ENCODE data around the gene PTTG1.

The PTTG1 gene

DNA sequence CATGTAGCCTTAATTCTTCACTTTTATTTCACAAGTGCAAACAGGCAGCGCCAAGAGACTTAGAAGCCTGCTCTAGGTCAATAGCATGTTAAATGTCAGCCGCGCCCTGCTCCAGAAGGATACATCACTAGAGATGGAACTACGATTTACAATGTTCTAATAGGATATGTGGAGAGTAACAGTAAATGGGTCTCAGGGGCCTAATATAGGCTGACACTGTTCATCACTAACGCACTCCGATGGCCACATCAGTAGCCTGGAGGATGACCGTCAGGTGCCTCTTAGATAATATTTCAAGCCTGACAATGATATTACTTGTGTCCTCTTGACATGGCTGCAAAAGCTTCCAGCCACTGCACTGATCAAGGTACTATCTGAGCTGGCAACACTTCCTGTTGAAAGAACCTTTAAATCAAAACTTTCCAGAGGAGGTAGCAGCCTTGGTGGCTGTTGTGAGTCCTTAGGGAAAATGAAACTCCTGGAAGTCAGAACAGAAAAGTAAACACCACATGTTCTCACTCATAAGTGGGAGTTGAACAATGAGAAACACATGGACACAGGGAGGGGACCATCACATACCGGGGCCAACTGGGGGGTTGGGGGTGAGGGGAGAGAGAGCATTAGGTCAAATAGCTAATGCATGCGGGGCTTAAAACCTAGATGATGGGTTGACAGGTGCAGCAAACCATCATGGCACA, 35.0 kb downstream of the PTTG1 start:
- no peak for DNase-seq

DNA sequence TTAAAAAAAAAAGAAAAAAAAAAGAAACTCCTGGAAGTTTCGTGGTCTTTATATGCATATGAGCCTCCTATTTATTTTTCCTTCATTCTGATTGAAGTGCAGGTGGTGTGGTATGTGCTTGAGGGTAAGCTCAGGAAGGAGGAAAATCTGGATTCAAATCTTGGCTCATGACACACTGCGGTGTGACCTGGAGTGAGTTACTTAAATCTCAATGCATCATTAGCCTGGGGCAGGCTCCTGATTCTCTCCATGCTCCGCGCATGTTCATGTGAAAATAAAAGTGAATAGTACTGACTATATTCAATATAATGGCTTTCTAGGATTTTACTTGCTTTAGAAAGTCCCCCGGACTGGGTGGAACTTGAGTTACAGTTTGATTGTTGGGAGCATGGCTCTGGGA, 35.6 kb downstream of the PTTG1 start:
- DNase-seq, result no peak

DNA sequence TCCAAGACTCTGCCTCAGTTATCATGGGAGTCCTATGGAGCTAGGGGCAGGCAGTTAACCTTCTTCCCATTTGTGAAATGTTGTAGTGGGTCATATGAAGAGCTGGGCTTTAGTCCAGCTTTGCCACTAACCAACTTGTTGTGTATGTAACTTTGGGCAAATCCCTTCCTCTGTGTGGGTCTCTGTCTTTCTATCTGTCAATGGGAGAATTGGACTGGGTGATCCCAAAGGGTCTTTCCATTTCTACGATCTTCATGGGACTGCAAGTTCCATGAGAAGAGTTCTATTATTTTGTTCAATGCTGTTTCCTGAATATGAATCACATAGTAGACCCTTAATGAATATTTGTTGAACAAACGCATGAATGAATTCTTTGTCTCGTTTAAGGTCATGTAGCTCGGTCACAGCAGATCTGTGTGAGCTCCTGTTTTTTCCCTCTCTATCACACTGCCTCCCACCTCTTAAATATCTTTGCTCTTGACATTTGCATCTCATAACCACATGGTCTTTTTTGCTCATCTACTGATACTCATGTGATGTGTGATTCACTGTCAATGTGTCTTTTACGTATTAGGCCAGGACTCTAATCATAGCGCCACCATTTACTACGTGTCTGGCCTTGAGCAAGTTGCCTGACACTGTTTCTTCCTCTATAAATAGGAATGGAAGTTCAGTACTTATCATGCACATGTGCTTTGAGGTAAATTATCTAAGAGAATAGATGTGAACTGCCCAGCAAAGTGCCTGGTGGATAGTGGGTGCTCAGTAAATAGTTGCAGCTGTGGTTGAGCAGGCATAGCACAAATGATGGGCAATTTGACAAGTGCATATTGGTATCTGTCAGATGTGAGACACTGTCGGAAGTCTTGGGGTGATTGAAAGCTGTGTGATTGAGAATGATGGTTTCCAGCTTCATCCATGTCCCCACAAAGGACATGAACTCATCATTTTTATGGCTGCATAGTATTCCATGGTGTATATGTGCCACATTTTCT, 37.4 kb downstream of the PTTG1 start:
- no peak for DNase-seq

DNA sequence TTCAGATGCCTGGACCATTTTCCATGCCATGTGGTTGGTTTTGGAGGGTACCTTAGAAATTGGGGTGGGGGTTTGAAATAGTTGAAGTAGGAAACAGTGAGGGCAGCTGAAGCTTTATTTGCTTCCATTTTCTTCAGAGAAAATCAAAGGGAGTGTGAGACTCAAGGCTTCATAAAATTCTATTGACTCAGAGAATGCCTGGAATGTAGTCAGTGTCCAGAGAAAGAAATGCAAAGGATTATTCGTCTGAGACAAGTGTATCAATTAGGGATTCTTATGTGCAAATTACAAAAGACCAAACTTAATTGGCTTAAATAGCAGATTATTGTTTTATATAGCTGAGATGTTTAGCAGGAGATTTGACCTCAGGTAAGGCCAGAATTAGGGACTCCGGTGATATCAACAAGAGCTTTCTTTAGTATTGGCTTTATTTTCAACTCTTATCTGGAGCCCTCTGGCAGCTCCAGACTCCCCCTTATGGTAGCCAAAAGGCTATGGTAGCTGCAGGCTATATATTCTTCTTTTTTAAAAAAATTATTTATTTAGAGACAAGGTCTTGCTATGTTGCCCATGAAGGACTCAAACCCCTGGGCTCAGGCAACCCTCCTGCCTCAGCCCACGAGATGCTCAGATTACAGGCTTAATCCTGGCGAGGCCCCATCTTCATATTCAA, 38.9 kb downstream of the PTTG1 start:
- no peak for DNase-seq

DNA sequence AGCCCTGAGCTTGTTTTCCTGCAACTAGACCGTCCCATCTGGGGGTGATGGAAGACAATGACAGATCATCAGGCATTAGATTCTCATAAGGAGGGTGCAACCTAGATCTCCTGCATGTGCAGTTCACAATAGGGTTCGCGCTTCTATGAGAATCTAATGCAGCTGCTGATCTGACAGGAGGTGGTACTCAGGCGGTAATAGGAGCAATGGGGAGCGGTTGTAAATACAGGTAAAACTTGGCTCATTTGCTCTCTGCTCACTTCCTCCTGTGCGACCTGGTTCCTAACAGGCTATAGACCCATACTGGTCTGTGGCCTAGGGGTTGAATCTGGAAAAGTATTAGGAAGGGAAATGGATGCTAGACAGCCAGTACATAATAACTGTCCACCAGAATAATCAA, 39.7 kb downstream of the PTTG1 start:
- no peak for DNase-seq

DNA sequence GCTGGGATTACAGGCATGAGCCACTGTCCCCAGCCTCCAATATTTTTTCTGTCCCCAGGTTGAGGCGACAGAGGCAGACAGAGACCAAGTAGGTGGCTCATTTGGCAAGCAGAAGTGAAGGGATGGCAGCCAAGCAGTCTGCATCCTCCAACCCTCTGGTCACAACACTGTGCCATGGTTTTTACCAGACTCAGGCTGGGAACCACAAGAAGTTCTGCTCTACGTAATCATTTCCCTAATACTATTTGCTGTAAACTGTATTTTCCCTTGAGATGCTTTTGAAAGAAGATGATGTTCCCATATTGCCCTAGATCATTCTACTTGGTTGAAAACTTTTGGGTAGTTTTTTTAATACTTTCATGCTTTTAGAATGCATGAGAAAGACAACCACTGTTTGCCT, 40.5 kb downstream of the PTTG1 start:
- no peak for DNase-seq

DNA sequence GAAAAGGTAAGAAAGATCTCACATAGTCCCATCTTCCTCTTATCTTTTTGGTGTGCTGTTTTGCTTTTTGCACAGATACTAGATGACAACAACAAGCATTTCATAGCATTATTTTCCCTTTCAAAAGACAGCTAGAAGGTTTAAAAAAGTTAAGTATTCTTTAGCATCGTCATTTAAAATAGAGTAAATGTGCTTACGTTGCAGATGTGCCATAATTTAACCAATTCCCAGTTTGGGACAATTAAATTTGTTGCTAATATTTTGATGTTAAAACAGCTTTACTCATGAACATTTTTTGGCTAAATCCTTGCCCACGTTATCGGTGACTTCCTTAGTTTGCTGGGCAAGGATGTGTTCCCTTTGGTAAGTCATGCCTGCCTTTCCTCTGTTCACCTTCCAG, 41.6 kb downstream of the PTTG1 start:
- DNase-seq, result no peak

DNA sequence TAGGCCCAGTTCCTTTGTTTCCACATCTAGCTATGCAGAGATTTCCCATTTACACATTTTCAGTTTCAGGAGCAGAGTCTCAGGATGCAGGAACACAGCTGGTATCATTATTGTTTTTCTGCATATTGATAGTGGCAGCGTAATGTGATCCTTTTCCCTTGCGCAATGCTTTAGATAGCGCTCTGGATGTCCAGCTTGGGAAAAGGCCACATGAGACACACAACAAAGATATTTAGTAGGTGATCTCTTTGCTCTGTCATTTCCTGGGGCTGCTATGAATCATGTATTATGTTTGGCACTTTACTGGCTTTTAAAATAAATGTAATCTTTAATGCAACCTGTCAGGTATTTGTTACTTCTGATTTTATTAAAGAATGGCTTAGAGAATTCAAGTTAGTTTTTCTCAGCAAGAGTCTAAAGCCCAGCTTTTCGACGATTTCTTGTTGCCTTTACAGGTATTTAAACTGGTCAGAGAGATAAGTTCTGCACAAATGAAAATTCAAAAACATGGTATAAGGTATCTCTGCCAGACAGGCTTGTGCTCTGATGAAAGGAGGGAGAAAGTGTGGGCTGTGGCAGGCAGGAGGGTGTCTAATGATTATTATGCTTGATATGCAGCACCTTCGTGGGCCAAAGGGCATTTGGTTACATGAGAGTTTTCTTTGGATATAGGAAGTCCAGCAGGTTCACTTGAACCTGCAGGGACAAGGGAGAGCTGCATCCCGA, 42.2 kb downstream of the PTTG1 start:
- DNase-seq, result no peak

DNA sequence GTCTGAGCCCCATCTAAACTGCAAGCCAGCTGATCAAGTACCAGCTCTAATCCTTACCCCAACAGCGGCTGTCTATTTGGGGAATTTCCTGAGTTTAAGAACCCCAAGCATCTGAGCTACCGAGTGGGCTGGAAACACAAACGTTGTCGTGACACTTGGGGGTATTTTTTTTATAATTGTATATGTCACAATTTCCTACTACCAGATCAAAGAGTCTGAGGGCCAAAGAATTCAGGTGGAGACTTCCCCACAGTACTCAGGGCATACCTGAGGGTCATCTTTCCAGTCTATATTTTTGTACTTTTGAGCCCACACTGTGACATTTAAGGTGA, 42.8 kb downstream of the PTTG1 start:
- no peak for DNase-seq

DNA sequence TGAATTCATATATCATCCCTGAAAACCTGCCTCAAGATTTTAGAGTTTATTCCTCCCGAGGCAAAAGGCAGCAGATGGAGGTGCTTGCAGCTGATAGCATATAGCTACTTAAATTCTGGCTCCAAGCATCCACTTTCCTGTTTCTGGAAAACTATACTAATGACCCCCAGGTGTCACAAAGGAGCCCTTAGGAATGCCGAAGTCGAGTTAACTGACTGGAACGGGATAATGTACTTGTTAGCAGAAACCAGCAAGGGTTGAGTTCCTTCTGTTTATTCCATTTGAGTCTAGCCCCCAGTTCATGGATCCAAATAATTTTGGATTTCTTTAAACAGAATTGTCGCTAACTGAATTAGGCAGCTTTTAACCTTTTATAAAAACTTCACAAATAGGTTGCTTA, 44.5 kb downstream of the PTTG1 start:
- DNase-seq, result no peak

DNA sequence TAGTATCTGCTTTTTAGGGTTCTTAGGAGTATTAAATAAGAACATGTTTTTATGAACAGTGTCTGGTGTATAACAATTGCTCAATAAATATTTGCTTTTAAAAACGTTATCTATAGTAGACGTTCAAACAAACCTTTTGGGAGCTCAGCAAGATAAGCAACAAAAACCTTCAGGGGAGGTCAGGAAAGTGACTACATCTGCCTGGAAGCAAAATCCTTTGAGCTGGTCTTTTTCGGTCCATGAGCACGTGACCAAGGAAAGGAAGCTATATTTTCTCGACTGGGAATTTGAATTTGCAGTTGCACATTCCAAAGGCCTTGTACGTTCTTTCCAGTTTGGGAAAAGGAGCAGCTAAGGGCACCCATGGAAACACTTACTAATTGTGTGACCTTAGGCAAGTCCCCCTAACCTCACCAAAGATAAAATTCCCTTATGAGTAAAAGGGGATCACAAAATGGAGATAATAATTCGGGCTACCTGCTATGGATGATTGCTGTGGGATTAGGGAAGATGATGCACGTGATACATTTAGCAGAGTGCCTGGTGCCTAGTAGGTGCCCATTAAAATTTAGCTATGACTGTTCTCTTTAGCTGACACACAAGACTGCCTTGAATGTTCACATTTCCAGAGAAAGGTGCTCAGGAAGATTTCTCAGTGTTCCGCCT, 45.4 kb downstream of the PTTG1 start:
- DNase-seq, result no peak

DNA sequence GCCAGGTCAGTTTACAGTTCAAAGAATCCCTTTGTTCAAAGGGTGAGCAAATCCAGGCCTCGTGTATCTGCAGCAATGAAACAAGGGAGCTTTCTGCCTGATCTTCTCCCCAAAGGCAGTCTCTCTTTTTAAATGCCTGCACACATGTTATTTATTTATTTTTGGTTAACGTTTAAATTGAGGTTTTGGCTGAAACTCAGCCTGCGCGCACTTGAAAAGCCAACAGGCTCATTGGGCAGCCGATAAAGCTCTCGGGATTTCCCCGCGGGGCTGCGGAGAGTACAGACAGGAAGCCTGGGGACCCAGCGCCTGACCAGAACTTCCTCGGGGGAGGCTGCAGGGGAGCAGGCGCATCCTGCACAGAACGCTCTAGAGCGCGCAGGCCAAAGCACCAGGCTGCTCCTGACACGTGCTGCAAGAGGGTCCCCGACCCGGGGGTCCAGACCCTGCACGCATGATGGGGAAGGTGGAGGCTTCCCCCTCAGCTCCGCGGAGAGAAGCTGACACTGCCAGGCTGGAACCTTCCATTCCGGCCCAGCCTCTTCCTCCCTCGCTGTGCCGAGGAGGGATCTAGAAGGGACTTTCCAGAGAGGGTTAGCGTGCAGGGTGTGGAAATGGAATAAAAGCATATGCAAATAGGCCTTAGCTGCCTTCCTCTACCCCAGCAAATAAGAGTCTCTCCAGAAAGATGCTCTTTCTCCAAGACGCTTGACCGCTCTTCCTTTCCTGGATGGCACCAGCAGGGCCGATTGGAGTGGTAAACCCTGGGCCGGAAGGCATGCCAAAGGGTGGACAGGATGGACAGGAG, 46.1 kb downstream of the PTTG1 start:
- DNase-seq, result peak; percentile 68

DNA sequence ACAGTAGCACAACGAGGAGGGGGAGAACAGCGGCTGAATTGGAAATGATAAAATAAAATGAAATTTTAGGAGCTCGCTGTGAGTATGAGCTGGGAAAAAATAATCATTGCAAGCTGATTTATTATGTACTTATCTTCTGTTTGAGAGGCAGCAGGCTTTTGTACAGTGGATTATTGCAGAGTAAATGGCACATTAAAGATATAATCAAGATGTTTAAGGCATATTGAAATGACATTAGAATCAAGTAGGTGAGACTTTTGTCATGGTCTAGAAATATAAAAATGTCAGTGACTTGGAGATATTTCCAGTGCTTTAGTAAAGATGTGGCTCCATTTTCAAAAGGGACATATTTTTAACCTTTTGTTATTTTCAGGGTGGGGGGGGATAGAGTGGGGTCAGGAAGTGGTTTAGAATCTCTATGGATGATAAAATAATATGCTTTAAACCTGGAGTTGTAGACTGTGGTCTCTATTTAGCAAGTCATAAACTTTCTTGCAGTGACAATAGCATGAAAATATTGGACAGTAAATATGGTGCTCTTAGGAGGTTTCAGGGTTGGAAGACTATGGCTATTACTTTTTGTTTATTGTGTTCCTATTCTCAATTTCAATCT, 46.8 kb downstream of the PTTG1 start:
- DNase-seq, result no peak

DNA sequence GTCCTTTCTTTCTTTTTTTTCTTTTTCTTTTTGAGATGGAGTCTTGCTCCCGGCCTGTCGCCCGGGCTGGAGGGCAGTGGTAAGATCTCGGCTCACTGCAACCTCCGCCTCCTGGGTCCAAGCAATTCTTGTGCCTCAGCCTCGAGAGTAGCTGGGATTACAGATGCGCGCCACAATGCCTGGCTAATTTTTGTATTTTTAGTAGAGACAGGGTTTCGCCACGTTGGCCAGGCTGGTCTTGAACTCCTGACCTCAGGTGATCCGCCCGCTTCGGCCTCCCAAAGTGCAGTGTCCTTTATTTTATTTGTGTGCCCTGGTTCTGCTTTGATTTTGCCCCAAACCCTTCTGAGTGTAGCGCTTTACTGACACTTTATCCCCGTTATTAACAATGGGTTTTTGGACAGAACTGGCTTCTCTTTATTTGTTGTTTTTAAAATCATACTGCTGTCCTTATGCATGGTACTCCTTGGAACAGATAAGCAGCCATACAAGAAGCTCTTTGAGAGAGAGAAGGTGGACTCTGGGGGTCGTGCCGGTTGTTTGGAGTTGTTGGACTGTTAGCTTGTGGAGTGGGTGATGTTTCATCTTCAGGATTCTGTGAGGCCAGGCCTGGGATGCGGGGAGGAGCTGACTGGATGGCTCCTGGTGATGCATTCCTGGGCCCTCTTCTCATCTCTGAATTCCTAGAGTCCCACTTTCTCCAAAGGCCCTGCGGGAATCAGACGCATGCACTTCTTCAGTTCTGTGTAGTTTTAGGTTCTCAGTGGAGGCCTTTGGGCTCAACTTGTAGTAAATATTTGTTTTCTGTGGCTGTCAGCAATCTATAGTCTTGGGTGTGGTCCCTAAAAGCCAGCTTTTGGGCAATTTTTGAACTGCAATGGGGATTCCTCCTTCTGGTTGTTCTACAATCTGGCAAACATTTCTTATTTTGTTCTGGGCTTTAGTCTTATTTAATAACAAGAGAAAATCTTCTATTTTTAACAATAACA, 47.8 kb downstream of the PTTG1 start:
- no peak for DNase-seq

DNA sequence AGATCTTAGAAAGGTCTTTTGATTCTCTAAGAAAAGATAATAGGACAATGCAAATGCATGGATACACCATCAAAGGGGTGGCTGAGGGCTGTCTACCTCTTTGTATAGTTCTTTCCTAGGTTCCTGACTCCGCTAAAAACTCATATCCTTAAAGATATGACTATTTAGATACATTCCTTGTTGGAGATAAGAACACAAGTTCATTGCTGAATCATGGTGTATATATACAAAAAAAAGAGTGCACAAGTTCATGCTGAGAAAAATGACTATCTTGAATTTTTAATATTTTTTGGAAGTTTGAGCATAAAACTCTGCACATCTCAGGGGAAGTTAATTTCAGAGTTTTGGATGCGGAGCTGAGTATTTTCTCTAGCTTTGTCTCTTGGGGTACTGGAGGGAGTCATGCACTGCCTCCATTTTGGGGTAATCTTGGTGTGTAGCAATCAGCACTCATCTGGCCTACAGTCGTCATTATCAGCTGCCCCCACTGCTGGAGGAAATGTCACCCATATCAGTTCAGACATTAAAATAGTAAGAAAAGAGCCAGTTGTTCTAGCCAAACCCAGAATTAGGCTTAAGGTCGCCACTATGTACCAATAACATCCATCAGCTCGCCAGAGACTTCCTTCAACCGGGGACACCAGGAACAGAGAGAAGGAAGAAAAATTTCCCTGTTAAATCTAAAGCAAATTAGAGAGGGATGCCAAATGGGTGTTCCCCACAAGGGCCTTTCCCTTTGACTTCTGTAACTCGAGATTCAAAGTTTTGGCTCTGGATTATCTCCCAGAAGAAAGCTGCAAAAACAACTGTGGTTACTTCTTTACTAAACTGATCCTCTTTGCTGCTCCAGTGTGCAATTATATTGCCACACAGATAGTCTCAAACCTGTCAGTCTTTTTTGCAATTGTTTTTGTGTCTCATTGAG, 49.0 kb downstream of the PTTG1 start:
- DNase-seq, result no peak

DNA sequence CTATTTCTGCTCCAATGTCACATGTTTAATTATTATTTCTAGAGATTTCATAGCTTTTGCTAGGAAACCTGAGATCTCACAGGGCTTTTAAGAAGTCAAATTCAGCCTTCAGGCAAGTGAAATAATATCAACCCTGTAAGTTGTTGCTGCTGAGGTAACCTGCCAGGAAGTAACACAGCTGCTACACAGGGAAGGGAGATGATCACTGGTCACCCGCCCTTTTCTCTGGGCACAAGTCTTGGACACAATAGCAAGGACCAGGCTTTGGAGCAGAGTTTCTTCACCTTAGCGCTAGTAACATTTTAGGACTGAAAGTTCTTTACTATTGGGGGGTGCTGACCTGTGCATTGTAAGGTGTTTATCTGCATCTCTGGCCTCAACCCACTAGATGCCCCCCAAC, 50.1 kb downstream of the PTTG1 start:
- DNase-seq, result no peak

DNA sequence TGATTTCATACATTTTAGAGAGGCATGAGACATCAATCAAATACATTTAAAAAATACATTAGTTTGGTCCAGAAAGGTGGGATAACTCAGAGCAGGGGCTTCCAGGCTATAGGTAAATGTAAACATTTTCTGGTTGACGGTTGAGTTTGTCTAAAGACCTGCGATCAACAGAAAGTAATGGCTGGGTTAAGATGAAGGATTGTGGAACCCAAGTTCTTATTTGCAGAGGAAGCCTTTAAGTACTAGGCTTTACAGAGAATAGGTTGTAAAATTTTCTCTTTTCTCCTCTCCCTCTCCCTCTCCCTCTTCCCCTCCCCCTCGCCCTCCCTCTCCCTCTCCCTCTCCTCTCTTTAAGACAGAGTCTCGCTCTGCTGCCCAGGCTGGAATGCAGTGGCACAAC, 50.8 kb downstream of the PTTG1 start:
- DNase-seq, result no peak

DNA sequence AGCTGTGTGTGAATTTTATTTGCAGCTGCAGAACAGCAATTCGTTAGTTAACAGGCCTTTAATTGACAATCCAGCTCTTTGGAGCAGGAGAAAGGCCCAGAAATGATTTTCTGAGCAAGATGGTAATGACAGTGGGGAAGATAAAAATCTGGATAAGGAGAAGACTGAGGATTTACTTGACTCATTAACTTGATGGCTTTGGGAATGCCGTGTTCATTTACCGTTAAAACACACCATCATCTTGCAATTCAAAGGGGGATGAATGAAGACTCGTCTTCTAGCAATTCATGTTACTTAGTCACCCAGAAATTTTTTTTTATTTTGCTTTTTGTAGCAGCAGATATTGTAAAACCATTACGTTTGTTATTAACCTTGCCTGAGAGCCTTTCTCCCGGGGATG, 52.0 kb downstream of the PTTG1 start:
- no peak for DNase-seq

DNA sequence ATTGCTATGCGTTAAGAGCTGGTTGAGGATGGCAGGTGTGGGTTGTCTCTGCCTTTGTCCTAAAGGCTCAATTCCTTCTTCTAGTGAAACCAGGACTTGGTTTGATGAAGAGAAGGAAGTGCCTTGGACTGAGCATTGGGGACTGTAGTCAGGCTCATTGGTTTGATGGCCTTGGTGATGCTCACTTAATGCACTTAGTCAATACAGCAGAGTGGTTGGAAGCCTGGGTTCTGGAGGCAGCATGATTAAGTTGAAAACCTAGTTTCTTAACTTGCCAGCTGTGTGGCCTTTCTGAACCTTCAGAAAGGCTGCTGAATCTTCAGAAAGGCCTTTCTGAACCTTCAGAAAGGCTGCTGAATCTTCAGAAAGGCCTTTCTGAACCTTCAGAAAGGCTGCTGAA, 52.4 kb downstream of the PTTG1 start:
- DNase-seq, result no peak

Data from activated T-cell treated with anti-CD3 and anti-CD28 coated beads, Interleukin-2, amount 50 U/mL, for 1 hour (primary cell).